Activated T-helper 1 cell treated with anti-CD3 and anti-CD28 coated beads, Interleukin-12 subunit alpha, Interleukin-12 subunit beta, Interleukin-2, Interleukin-4 antibody, amounts not matched to agents 30 ng/mL and 10 ng/mL and 1 ng/mL, durations not matched to agents 14 hours and 24 hours and 36 hours (primary cell): ENCODE data around the gene PACRG. TPM values are rescaled to one million over a fixed set of nuclear protein-coding genes. Genes with fewer than 3 reads are reported as not detected.

Experiments
- DNase-seq: peaks from one replicate; pipeline ENCODE4 v3.0.0; 2021; ENCODE audit warnings: low spot score
- H3K27ac Mint-ChIP-seq: one replicate; pipeline ENCODE4 v1.8.0; 2021; ENCODE audit warnings: mild to moderate bottlenecking, mixed read lengths
- H3K27me3 Mint-ChIP-seq: one replicate; pipeline ENCODE4 v1.8.0; 2022; ENCODE audit warnings: mild to moderate bottlenecking, moderate library complexity, mixed read lengths; ENCODE audit not compliant: insufficient read depth
- H3K36me3 Mint-ChIP-seq: one replicate; pipeline ENCODE4 v1.8.0; 2021; ENCODE audit warnings: low read depth, mixed read lengths
- H3K4me1 Mint-ChIP-seq: one replicate; pipeline ENCODE4 v1.8.0; 2021; ENCODE audit warnings: low read depth, mixed read lengths
- H3K4me3 Mint-ChIP-seq: one replicate; pipeline ENCODE4 v1.8.0; 2021; ENCODE audit warnings: mild to moderate bottlenecking, moderate library complexity, mixed read lengths
- H3K9me3 Mint-ChIP-seq: one replicate; pipeline ENCODE4 v1.8.0; 2021; ENCODE audit warnings: mixed read lengths
- intact Hi-C: fragments of 100-400 bp; cut with micrococcal nuclease; formaldehyde crosslinking; loops from one replicate; pipeline ENCODE4 v1.15.1; 2024
- total RNA-seq: library from RNA; stranded (reverse); gene quantifications from 2 replicates; pipeline ENCODE4 v1.2.3, GENCODE V29; 2022

Gene PACRG
- total RNA-seq, 1 donor from 2014 or later = 0.36 TPM

DNA sequence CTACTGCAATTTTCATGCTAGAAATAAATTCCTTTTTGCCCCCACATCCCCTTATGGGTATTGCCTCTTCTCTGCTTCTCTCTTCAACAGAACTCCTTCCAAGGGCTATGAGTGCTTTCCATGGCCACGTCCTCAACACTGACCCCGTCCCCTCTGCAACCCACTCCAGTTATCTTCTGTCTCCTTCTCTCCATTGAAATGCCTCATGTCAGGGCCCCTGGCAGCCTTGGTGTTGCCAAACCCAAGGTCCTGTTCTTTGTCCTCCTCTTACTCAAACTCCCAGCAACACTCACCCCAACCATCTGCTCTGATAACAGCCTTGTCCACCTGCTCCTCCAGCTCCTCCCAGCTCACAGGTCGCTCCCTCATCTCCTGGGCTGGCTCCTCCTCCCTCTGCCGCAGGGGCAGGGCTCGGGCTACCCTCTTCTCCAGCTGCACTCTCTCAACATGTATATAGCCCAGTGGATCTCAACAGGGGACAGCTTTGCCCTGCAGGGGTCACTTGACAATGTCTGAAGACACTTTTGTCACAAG, 490.7 kb downstream of the PACRG start:
- no peaks in the 10 kb centered on the region for H3K27me3 Mint-ChIP-seq
- DNase-seq = no peak
- no peaks in the 10 kb centered on the region for H3K36me3 Mint-ChIP-seq
- intact Hi-C loops = no loop called here
- H3K4me3 Mint-ChIP-seq = no peak overlapping the region
- H3K4me1 Mint-ChIP-seq = no peaks in the 10 kb centered on the region
- no peak overlapping the region for H3K27ac Mint-ChIP-seq
- no peaks in the 10 kb centered on the region for H3K9me3 Mint-ChIP-seq

DNA sequence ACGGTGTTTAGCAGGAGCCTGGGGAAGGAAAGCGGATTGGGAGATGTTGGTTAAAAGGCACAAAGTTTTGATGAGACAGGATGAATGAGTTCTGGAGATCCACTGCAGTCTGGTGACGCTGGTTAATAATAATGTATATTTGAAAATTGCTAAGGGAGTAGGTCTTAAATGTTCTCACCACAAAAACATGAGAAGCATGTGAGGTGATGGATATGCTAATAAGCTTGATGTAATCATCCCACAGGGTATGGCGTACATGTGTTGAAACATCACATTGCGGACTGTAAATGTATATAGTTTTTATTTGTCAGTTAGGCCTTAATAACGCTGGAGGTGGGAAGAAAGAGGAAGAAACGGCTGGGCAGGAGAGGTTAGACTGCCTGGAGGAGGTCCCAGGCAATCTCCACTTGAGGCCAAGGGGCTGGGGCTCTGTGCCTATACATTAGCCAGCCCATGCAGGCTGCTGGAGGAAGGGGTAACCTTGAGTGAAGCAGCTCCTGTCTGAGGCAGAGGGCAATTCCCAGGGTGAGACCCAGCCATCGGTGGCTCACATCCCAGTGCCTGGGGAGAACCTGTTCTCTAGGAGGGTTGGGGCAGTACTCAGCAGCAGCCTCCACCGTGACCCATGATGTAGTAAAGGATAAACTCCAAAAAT, 498.5 kb downstream of the PACRG start:
- intact Hi-C loops = no loop called here
- Mint-ChIP-seq H3K27ac (no peak overlapping the region), H3K36me3 (no peaks in the 10 kb centered on the region), H3K4me3 (no peak overlapping the region), H3K4me1 (no peaks in the 10 kb centered on the region), H3K27me3 (no peaks in the 10 kb centered on the region), H3K9me3 (no peaks in the 10 kb centered on the region)
- no peak for DNase-seq

DNA sequence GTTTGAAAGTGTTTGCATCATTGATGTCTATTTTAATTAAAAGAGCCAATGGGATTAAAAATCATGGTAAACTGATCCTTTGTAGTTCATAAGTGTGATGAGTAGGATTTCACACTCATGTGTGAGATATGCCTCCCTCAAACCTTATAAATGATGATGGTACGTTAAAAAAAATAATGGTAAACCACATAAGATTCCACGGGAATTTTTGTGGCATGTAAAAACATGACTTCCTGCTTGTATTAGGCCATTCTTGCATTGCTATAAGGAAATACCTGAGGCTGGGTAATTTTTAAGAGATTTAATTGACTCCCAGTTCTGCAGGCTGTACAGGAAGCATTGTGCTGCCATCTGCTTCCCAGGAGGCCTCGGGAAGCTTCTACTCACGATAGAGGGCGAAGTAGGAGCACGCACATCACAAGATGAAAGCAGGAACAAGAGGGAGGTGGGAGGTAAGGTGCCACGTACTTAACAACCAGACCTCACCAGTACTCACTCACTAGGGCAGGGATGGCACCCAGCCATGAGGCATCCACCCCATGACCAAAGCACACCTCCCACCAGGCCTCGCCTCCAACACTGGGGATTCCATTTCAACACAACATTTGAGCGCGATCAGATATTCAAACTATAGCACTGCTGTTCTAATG, 499.2 kb downstream of the PACRG start:
- Mint-ChIP-seq H3K36me3 (no peaks in the 10 kb centered on the region), H3K9me3 (no peaks in the 10 kb centered on the region), H3K27ac (no peak overlapping the region), H3K4me3 (no peak overlapping the region), H3K4me1 (no peaks in the 10 kb centered on the region), H3K27me3 (no peaks in the 10 kb centered on the region)
- intact Hi-C loops = no loop called here
- DNase-seq = no peak

DNA sequence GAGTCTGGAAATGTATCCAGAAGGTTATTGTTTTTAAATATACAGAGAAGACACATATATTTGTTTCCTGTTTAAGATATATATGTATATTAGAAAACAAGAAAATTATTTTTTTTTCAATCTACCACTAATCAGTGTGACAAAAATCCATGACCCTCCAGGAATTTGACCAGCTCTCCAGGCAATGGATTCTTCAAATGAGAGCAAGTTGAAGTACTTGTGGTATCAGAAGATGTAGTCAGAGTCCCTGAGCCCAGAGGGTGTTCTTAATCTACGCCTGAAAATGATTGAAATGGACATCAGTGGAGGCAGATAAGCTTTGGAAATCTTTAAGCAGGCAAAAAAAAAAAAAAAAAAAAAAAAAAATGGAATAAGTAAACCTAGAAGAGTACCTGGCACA, 500.3 kb downstream of the PACRG start:
- intact Hi-C loops = no loop called here
- no peaks in the 10 kb centered on the region for H3K9me3 Mint-ChIP-seq
- H3K4me1 Mint-ChIP-seq = no peaks in the 10 kb centered on the region
- H3K27me3 Mint-ChIP-seq = peaks cover under 1% of the 10 kb centered on the region
- DNase-seq = no peak
- no peak overlapping the region for H3K4me3 Mint-ChIP-seq
- H3K27ac Mint-ChIP-seq = no peak overlapping the region
- H3K36me3 Mint-ChIP-seq = no peaks in the 10 kb centered on the region

DNA sequence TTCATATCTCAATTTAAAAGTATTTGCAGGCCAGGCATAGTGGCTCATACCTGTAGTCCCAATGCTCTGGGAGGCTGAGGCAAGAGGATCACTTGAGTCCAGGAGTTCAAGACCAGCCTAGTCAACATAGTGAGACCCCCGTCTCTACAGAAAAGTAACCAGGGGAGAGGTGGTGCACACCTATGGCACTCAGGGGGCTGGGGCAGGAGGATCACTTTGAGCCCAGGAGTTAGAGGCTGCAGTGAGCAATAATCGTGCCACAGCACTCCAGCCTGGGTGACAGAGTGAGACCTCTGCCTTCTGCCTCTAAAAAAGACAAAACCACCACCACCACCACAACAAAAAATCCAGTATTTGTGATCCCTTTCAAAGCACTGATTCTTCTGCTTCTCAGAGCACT, 501.3 kb downstream of the PACRG start:
- no peaks in the 10 kb centered on the region for H3K36me3 Mint-ChIP-seq
- H3K27me3 Mint-ChIP-seq = peaks cover 3% of the 10 kb centered on the region
- no peak overlapping the region for H3K27ac Mint-ChIP-seq
- intact Hi-C loops = no loop called here
- DNase-seq = no peak
- H3K4me3 Mint-ChIP-seq = no peak overlapping the region
- no peaks in the 10 kb centered on the region for H3K9me3 Mint-ChIP-seq
- H3K4me1 Mint-ChIP-seq = no peaks in the 10 kb centered on the region

DNA sequence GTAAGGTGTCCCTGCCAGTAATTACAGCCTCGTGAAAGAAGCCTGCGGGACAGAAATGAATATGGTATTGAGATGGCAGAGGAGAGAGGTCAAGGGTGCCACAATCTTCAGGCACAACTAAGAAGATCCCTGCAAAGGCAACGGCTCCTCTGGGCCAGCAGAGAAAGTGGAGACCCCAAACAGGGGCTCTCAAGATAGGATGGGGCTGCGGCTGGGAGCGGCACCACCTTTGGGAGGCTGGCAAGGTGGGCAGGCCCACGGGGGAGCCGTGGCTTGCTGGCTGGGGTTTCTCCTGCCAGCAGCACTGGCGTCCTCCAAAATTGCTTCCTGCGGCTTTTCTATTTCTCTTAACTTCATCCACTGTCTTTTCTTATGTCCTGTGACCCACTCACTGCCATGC, 503.1 kb downstream of the PACRG start:
- H3K36me3 Mint-ChIP-seq = no peaks in the 10 kb centered on the region
- no peak overlapping the region for H3K27ac Mint-ChIP-seq
- no peaks in the 10 kb centered on the region for H3K9me3 Mint-ChIP-seq
- DNase-seq = no peak
- intact Hi-C loops = no loop called here
- no peak overlapping the region for H3K4me3 Mint-ChIP-seq
- peaks cover 3% of the 10 kb centered on the region for H3K27me3 Mint-ChIP-seq
- no peaks in the 10 kb centered on the region for H3K4me1 Mint-ChIP-seq

DNA sequence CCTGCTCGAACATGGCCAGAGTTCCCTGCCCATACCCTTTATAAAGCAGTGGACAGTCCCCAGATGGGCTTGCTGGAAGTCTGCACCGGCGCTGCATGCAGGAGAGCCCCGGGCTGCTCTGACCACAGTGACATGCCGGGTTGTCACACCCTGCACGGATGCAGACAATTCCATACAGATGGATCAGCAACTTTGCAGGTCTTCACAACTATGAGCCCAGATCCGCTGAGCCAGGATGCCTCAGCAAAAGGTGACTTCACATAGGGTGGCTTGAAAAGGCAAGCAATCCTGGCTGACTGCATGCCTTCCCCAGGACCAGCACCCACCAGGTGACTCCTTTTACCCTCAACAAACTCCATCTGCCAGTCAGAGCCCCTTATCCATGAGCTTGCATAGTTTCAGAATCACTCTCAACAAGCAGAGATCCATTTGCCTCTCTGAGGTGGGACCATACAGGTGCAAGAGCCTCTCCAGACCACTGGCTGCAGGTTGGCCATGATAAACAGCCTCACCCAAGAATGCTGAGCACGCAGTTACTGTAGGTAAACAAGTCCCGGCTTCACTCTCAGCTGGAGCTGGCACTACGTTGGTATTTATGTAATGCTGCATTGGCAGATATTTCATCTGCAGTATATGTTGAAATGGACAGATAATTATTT, 503.7 kb downstream of the PACRG start:
- peaks cover 3% of the 10 kb centered on the region for H3K27me3 Mint-ChIP-seq
- H3K4me1 Mint-ChIP-seq = no peaks in the 10 kb centered on the region
- no peak overlapping the region for H3K27ac Mint-ChIP-seq
- intact Hi-C loops = no loop called here
- no peaks in the 10 kb centered on the region for H3K36me3 Mint-ChIP-seq
- H3K4me3 Mint-ChIP-seq = no peak overlapping the region
- no peaks in the 10 kb centered on the region for H3K9me3 Mint-ChIP-seq
- DNase-seq = no peak

DNA sequence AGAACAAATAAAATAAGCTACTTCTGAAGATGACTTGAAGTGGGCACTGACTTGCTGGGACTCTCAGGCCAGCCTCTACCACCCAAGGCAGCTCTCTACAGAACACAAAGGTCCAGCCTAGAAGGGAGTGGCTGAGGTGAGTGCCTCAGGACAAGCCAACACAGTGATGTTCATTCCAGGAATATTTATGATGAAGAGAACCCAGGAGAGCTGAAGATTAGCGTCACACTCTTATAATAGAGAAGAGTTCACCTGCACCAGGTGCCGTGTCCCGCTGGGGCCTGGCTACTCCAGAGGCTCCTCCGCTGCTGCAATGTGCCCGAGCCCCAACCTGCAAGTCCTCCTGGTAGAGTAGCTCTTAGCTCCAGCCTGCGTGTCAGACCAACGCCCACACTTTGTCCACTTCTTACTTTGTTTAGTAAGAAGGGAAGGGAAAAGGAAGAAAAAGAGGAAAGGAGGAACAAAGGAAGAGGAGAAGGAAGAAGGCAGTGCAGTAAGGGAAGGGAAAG, 504.3 kb downstream of the PACRG start:
- peaks cover 3% of the 10 kb centered on the region for H3K27me3 Mint-ChIP-seq
- no peak overlapping the region for H3K27ac Mint-ChIP-seq
- no peaks in the 10 kb centered on the region for H3K4me1 Mint-ChIP-seq
- no peak for DNase-seq
- H3K9me3 Mint-ChIP-seq = no peaks in the 10 kb centered on the region
- H3K4me3 Mint-ChIP-seq = no peak overlapping the region
- intact Hi-C loops = no loop called here
- no peaks in the 10 kb centered on the region for H3K36me3 Mint-ChIP-seq

DNA sequence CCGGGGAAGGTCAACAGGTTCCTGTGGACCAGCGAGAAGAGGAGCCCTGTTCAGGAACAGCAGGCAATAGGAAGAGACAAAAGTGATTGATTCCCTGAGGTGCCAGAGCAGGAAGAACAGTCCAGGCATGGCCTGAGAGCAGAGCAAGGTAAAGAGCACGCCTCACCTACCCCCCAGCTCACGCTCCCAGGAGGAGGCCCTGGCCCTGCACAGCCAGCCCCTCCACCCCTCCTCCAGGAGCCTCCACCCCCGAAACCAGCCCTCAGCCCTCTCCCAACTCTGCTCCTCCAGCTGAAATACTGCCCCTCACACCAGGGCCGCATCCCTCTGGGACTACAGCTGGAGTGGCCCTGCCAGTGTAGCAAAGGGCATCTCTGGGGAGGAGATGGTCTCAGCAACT, 504.9 kb downstream of the PACRG start:
- Mint-ChIP-seq H3K27me3 (peaks cover 3% of the 10 kb centered on the region), H3K4me3 (no peak overlapping the region), H3K36me3 (no peaks in the 10 kb centered on the region), H3K4me1 (no peaks in the 10 kb centered on the region), H3K27ac (no peak overlapping the region), H3K9me3 (no peaks in the 10 kb centered on the region)
- DNase-seq = no peak
- intact Hi-C loops = no loop called here

DNA sequence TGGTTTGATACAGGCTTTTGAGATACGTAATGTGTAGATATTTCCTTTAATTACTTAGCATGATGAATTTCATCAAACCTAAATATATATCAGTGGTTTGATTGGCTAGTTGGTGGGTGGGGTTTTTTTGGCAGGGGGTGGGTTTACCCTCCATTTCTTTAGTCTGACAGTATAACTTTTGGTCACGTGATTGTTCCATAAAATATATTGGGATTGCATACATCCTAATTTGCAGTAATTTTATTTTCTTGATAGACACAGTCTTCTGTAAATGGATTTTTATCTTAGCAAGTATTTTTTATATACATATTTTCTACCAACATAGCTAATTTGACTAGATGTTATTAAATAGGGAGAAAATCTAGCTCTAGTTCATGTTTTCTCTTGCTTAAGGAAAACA, 509.3 kb downstream of the PACRG start:
- Mint-ChIP-seq H3K9me3 (no peaks in the 10 kb centered on the region), H3K4me3 (no peak overlapping the region), H3K27me3 (peaks cover 3% of the 10 kb centered on the region), H3K4me1 (no peaks in the 10 kb centered on the region), H3K27ac (no peak overlapping the region), H3K36me3 (no peaks in the 10 kb centered on the region)
- intact Hi-C loops = no loop called here
- DNase-seq = no peak

DNA sequence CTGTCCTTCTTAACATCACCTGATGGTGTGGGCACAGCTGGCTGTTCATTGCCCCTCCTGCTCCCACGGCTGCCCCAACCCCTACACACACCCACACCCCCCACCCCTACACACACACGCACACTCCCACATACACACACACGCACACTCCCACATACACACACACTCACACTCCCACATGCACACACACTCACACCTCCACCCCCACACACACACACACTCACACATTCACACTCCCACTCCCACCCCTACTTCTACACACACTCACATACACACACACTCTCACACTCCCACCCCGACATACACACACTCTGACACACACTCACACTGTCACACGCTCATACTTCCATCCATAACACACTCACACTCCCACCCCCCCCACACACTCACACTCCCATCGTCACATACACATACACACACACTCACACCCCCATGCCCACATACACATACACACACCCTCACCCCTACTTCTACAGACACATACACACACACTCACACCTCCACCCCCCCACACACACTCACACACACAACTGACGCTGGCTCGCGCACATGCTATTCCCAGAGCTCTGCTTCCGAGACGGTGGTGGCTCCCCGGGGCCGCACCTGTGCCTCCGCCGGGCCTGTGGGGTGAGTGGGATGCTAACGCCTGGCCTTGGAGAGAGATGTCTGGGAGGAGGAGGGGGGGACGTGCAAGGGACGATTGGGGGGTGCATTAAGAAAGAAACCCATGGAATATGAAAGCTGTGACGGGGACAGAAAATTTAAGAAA, 512.0 kb downstream of the PACRG start:
- no peaks in the 10 kb centered on the region for H3K36me3 Mint-ChIP-seq
- DNase-seq = no peak
- no peaks in the 10 kb centered on the region for H3K4me1 Mint-ChIP-seq
- no peaks in the 10 kb centered on the region for H3K9me3 Mint-ChIP-seq
- intact Hi-C loops = no loop called here
- no peak overlapping the region for H3K27ac Mint-ChIP-seq
- no peaks in the 10 kb centered on the region for H3K27me3 Mint-ChIP-seq
- no peak overlapping the region for H3K4me3 Mint-ChIP-seq

DNA sequence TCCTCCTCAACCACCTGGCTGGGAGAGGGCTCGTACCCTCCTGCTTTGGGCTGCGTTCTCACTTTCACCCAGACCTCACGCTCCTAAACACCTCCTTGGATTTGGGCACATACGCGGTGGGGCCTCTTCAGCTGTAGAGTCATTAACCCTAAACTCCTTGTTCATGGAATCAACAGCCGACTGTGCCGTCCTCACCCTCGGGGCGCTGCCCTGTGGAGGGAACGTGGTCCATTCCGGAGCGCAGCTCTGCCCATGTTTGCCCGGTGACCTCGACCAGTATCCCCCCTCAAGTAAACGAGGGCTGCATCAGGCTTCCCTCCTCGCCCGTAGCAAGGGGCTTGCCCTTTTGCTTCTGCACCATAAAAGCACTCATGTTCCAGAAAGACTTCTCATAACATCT, 512.8 kb downstream of the PACRG start:
- intact Hi-C loops = no loop called here
- Mint-ChIP-seq H3K27ac (no peak overlapping the region), H3K4me1 (no peaks in the 10 kb centered on the region), H3K36me3 (no peaks in the 10 kb centered on the region), H3K27me3 (no peaks in the 10 kb centered on the region), H3K4me3 (no peak overlapping the region), H3K9me3 (no peaks in the 10 kb centered on the region)
- no peak for DNase-seq

DNA sequence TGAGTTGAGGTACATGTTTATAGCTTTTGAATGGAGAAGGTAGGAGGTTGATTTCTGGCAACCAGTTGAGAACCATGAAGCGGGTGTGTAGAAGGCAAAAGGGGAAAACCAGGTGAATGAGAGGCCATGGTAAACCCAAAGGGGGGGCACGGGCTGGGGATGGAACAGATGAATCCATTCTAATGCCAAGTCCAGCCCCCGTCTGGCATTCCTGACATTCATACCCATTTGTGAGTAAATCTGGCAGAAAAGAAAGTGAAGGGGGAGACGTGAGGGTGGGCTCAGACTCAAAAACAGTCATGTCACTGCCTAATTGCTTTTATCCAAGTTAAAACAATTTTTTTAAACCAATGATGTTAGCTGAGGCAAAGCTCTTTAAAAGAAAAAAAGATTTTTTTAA, 513.9 kb downstream of the PACRG start:
- Mint-ChIP-seq H3K36me3 (no peaks in the 10 kb centered on the region), H3K27me3 (no peaks in the 10 kb centered on the region), H3K4me3 (no peak overlapping the region), H3K4me1 (no peaks in the 10 kb centered on the region), H3K9me3 (no peaks in the 10 kb centered on the region), H3K27ac (no peak overlapping the region)
- intact Hi-C loops = no loop called here
- no peak for DNase-seq
